ENCODE results near the gene SPTA1.

SPTA1 gene

DNA sequence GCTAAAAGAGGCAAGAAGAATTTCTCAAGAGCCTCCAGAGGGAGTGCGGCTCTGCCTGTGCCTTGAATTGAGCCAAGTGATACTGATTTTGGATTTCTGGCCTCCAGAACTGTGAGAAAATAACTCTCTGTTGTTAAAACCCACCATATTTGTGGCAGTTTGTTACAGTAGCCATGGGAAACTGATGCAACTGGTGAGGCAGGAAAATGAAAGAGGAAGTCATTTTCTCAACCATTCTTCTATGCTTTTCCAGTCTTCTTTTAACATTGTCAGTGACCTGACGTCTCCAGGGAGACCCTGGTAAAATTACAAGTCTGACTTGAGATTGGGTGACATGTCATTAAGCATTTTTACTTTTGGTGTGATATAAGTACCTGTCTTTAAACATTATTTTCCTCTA is 121.9 kb downstream of the SPTA1 start:
- DNase-seq = no peak

DNA sequence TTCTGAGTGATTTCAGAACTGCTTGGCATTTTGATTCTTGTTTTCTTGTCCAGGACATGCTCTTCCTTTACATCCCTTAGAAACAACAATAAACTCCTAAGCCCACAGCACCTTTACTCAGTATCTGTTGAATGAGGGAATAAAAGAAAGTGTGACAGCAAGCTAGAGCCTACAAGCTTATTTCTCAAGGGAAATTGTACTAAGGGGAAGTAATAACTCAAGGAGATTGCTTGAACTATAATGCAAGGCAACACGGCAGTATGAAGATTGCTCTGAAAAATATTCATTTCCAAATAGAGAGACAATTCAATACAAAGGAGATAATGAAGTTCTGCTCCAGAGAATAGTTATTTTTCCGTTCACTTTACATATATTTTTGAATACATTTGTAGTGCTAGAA is 122.7 kb downstream of the SPTA1 start:
- DNase-seq = no peak

Data from NCI-H2029 (cell line).